Measurements from ENCODE around the gene POLD3. TPM values are rescaled to one million over a fixed set of nuclear protein-coding genes. Genes with fewer than 3 reads are reported as not detected.
A peak's percentile ranks its signal among the peaks of the same experiment; 100 is the strongest.

The POLD3 gene
- total RNA-seq, 1 donor from 2014 or later: 12.8 TPM

DNA sequence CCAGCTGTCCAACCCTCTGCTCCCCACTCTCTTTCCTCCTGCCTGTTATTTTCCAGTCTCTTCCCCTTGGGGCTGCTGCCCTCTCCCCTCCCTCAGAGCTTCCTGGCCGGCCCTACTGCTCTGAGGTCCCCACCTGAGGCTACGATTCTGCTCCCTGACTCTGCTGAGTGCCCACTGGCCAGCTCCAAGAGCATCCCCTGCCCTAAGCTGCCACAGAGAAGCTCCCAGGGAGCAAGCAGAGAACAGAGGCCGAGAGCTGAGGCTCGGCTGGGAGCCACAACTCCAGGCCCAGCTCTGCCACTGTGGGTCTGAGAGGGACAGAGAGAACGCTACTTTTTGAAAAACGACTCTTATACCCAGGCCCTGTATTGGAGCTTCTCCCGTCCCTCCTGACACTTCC lies 77.8 kb downstream of the POLD3 start:
- H3K27ac Mint-ChIP-seq (ENCODE audit: unreplicated experiment): no peak overlapping the region
- TF ChIP-seq, protein P1, sequence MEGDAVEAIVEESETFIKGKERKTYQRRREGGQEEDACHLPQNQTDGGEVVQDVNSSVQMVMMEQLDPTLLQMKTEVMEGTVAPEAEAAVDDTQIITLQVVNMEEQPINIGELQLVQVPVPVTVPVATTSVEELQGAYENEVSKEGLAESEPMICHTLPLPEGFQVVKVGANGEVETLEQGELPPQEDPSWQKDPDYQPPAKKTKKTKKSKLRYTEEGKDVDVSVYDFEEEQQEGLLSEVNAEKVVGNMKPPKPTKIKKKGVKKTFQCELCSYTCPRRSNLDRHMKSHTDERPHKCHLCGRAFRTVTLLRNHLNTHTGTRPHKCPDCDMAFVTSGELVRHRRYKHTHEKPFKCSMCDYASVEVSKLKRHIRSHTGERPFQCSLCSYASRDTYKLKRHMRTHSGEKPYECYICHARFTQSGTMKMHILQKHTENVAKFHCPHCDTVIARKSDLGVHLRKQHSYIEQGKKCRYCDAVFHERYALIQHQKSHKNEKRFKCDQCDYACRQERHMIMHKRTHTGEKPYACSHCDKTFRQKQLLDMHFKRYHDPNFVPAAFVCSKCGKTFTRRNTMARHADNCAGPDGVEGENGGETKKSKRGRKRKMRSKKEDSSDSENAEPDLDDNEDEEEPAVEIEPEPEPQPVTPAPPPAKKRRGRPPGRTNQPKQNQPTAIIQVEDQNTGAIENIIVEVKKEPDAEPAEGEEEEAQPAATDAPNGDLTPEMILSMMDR (IDR thresholded peaks at IDR 0.05): no peak
- H3K27me3 Mint-ChIP-seq (ENCODE audit: unreplicated experiment): no peaks in the 10 kb centered on the region
- H3K9me3 Mint-ChIP-seq (ENCODE audit: unreplicated experiment): no peaks in the 10 kb centered on the region
- DNase-seq (ENCODE audit: extremely low spot score, unreplicated experiment): peak; percentile 51
- no peak overlapping the region for H3K4me3 Mint-ChIP-seq (ENCODE audit: unreplicated experiment)
- H3K36me3 Mint-ChIP-seq (ENCODE audit: unreplicated experiment): no peaks in the 10 kb centered on the region
- peaks cover 20% of the 10 kb centered on the region for H3K4me1 Mint-ChIP-seq (ENCODE audit: unreplicated experiment)

- H3K27ac Mint-ChIP-seq (ENCODE audit: unreplicated experiment): peak overlapping the region; percentile 82
- no peaks in the 10 kb centered on the region for H3K27me3 Mint-ChIP-seq (ENCODE audit: unreplicated experiment)
- H3K4me1 Mint-ChIP-seq (ENCODE audit: unreplicated experiment): peaks cover 20% of the 10 kb centered on the region
- H3K36me3 Mint-ChIP-seq (ENCODE audit: unreplicated experiment): no peaks in the 10 kb centered on the region
- peak; percentile 66 for DNase-seq (ENCODE audit: extremely low spot score, unreplicated experiment)
- TF ChIP-seq, protein P1 (IDR thresholded peaks at IDR 0.05): no peak
- no peak overlapping the region for H3K4me3 Mint-ChIP-seq (ENCODE audit: unreplicated experiment)
- no peaks in the 10 kb centered on the region for H3K9me3 Mint-ChIP-seq (ENCODE audit: unreplicated experiment)
Observed at GRCh38 chr11:74671520-74672196, 79.3 kb downstream of the POLD3 start.

- Mint-ChIP-seq H3K4me3 (ENCODE audit: unreplicated experiment) (no peak overlapping the region), H3K27me3 (ENCODE audit: unreplicated experiment) (no peaks in the 10 kb centered on the region), H3K27ac (ENCODE audit: unreplicated experiment) (peak overlapping the region; percentile 82), H3K36me3 (ENCODE audit: unreplicated experiment) (no peaks in the 10 kb centered on the region), H3K4me1 (ENCODE audit: unreplicated experiment) (peaks cover 20% of the 10 kb centered on the region), H3K9me3 (ENCODE audit: unreplicated experiment) (no peaks in the 10 kb centered on the region)
- TF ChIP-seq, protein P1 (IDR thresholded peaks at IDR 0.05): no peak
- no peak for DNase-seq (ENCODE audit: extremely low spot score, unreplicated experiment)
Observed at GRCh38 chr11:74672332-74672955, 80.1 kb downstream of the POLD3 start.

DNA sequence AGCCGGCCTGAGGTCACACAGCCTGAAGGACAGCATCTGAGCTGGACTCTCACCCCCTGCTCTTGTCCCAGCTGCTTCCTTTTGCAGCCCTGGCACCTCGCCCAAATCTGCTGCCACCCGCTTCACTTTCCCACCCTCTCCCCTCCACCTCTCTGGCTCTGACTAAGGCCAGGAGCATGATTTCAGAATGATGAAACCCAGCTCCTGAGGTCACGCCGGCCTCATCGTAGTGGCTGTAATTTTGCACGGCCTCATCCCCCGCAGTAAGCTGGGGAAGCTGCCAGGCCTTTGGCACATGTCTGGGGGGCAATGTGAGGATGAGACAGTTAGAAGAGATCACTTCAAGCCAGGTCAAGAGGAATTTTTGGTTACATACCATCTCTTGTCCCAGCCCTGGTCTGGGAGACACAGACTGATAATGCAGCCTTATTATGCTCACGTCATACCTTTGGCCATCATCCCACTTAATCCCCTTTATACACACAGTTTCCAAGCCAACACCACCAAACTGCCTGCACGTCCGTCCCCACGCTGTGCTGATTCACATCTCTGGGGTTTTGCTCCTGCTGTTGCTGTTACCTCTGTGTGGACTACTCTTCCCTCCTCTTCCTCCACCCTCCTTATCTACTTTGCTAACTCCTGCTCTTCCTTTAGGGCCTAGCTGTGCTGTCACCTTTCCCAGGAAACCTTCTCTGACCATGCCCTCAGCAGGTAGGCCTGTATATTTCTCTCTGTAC lies 80.7 kb downstream of the POLD3 start:
- H3K36me3 Mint-ChIP-seq (ENCODE audit: unreplicated experiment): no peaks in the 10 kb centered on the region
- peak overlapping the region; percentile 82 for H3K27ac Mint-ChIP-seq (ENCODE audit: unreplicated experiment)
- no peaks in the 10 kb centered on the region for H3K9me3 Mint-ChIP-seq (ENCODE audit: unreplicated experiment)
- no peak overlapping the region for H3K4me3 Mint-ChIP-seq (ENCODE audit: unreplicated experiment)
- TF ChIP-seq, protein P1 (IDR thresholded peaks at IDR 0.05): no peak
- peaks cover 20% of the 10 kb centered on the region for H3K4me1 Mint-ChIP-seq (ENCODE audit: unreplicated experiment)
- H3K27me3 Mint-ChIP-seq (ENCODE audit: unreplicated experiment): no peaks in the 10 kb centered on the region
- DNase-seq (ENCODE audit: extremely low spot score, unreplicated experiment): peak; percentile 85

Measured in osteocyte (in vitro differentiated cells).